ENCODE data around the gene STING1.
"Not testable (repeated sequence)": the region's sequence is repeated elsewhere in the genome, so short reads cannot be mapped to it uniquely, and the experiment has no call there.

Gene STING1

GRCh38 chr5:139482050-139482889 lies at the start of gene STING1:
Gene STING1 (minus strand): TSS chr5:139482758. CDS start chr5:139481704, 1,054 bp downstream.
- DNase-seq, result peak; percentile 84

DNA sequence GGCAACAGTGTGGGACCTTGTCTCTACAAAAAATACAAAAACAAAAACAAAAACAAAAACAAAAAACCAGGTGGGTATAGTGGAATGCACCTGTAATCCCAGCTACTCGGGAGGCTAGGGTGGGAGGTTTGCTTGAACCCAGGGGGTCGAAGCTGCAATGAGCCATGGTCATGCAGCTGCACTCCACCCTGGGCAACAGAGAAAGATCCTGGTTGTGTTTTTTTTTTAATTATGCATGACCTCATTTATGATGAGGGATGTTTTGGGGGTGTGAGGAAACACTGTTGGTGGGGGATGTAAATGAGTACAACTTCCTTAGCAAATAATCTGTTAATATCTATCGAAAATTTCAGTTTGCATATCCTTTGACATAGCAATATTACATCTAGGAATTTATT lies 49.2 kb upstream of the STING1 start:
- DNase-seq, result no peak

DNA sequence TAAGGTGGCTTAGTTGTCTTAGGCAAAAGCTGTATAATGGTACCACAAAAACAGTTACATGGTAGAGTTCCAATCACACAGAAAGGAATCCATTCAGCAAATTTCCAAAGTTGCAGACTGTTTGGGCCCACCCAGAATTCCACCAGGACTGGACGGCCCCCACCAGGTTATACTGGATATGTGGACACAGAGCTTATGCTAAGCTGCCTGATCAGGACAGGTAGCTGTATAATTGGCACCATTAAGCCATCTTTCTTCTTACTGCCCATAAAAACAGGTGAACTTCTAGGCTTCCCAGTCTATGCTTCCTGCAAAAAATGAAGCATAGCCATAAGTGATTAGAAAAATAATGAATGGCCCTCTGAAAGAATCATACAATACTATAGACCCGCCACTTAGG lies 47.5 kb upstream of the STING1 start:
- DNase-seq, result not testable (repeated sequence)

DNA sequence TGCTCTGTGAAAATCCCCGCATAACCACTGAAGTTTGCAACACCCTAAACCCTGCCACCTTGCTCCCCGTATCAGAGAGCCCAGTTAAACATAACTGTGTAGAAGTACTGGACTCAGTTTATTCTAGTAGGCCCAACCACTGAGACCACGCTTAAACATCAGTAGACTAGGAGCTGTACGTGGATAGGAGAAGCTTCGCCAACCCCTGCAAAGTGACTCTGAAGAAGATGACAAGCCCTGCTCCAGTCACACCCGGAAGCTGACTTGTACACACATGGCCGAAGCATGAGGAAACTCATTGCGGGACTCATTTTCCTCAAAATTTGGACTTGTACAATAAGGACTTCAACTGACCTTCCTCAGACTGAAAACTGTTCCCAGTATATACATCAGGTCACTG lies 46.1 kb upstream of the STING1 start:
- not testable (repeated sequence) for DNase-seq

- DNase-seq, result not testable (repeated sequence)
These were observed 45.4 kb upstream of the STING1 start for GRCh38 chr5:139527896-139528467.

DNA sequence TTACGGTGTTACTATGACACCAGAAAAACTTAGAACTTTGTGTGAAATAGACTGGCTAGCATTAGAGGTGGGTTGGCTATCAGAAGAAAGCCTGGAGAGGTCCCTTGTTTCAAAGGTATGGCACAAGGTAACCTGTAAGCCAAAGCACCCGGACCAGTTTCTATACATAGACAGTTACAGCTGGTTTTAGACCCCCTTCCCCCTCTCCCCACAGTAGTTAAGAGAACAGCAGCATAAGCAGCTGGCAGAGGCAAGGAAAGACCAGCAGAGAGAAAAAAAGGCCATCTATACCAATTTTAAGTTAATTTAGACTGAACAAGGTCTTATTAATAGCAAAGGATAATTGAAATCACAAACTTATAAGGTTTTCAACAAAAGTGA lies 44.5 kb upstream of the STING1 start:
- not testable (repeated sequence) for DNase-seq

DNA sequence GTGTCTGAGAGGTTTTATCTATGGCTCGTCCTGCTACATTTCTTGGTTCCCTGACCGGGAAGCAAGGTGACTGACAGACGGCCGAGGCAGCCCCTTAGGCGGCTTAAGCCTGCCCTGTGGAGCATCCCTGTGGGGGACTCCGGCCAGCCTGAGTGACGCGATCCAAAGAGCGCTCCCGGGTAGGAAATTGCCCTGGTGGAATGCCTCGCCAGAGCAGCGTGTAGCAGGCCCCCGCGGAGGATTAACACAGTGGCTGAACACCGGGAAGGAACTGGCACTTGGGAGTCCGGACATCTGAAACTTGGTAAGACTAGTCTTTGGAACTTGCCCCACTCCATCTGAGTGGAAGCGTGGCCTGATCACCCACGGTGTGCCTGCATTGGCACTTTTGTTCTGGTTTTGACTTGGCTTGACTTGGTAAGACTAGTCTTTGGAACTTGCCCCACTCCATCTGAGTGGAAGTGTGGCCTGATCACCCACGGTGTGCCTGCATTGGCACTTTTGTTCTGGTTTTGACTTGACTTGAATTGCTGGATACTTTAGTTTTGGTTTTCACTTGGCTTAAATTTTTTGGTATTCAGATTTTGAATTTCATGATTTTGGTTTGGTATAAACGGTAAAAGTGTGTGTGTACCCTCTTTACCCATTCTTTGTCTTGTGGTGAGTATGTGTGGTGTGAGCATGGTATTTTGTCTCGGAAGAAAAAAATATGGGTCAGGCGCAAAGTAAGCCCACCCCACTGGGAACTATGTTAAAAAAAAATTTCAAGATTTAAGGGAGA lies 43.9 kb upstream of the STING1 start:
- DNase-seq, result not testable (repeated sequence)

GRCh38 chr5:139525586-139526308 lies 43.2 kb upstream of the STING1 start:
- DNase-seq, result not testable (repeated sequence)

- DNase-seq, result no peak
These were observed 42.5 kb upstream of the STING1 start for GRCh38 chr5:139524940-139525585.

- no peak for DNase-seq
These were observed 41.9 kb upstream of the STING1 start for GRCh38 chr5:139524446-139524845.

DNA sequence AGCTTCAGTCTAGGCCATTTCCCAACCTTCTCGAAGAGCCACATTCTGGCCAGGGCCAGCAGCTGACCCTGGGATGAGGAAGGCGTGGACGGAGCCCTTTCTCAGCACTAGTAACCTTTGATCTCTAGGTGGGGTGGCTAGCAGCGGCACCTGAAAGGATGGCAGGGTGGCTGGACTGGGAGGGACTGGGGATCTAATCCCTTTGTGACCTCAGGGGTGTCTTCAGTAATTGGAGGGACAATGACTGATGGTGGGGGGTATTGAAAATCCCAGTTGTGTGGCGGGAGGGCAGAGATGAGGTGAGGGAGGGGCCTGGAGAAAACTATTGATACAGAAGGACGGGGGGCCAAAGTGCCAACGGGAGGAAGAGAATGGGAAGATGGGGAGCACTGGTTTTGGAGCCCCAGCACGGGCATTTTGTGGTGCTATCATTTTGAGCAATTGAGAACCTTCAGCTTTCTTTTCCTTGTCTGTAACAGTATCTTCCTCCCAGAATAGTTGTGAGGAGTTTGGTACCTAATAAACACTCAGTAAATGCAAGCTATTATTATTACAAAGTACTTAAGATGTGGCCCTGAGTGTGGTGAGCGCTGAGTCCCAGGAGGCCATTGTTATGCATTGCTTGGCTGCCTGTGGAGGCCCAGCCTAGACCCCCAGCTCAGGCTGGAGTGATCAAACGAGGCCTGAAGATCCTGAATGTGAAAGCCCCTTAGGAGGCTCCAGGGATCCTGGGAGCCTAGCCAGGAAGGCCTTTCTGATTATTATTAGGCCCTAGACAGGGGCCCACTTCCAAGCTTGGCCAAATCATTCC lies 41.3 kb upstream of the STING1 start:
- no peak for DNase-seq

DNA sequence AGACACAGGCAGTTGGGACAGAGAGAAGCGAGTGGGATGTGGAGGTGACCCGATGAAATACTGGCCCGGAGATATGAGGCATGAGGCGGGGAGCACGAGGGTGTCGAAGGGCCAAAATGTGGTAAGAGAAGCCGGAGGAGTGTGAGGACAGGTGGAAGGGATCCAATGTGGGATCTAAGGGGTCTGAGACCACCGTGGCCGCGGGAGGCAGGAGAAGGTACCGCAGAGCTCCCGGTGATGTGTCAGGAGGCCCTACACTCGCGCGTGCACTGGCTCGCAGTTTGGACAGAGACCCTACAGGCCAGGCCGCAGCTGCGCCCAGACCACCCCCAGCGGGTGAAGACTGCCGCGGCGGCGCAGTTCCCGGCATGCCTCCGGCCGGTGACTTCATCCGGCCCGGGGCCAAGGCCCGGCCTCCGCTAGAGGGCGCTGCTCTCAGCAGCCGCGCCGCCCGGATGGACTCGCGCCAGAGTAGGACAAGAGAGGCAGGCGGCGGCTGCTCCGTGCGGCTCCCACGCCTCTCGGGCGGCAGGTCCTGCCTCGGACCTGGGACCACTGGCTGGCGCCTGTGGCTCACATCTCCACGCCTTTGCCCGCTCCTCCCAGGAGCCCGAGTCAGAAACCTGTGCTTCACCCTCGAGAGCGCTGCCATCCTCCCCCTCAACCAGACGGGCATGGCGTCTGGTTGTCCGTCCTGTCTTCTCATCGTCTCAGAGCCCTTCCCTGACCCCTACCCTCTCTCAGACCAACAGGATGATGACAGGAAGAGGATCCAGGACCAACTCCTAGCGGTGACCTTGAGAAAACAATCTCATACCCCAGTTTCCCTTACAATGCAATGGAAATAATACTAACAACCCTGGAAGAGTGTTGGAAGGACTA lies 35.4 kb upstream of the STING1 start:
- peak; percentile 91 for DNase-seq

- DNase-seq, result no peak
These were observed 31.9 kb upstream of the STING1 start for GRCh38 chr5:139514486-139514856.

DNA sequence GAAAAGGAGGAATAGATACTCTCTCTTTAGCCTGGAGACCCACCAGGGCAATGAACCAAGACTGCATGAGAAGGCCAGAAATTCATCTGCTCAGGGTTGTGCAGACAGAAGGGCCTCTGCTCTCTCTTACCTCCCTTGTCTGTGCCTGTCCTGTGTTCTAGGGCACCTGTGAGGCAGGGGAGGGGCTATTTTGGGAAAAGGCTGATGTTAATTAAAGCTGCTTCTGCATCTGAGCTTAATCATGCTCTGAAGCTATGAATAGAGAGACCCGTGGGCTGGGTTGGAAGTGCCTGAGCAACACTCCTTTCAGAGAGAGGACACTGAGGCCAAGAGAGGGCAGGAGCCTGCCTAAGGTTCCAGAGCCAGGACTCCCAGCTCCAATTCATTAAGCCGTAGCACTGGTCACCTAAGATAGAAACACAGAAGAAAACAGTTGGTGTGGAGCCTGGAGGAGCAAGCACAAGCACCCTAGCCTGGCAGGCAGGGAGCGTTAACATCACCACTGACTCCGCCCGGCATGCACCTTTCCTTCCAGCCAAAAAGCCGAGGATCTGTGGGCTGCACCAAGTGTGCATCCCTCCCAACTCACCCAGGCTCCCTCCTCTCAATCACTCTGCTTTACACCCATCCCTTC lies 31.4 kb upstream of the STING1 start:
- no peak for DNase-seq

DNA sequence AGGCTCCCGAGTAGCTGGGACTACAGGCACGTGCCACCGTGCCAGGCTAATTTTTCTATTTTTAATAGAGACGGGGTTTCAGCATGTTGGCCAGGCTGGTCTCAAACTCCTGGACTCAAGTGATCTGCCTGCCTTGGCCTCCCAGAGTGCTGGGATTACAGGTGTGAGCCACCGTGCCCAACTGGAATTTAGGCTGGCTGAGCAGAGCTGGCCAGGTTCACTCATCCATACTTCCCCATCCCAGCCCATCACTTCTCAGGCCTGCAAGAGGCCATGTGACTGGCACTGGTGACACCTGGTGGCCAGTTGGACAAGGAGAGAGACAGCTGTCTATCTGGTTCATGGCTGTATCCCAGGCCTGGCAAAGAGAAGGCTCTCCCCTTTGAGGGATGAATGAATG lies 30.9 kb upstream of the STING1 start:
- peak; percentile 84 for DNase-seq

DNA sequence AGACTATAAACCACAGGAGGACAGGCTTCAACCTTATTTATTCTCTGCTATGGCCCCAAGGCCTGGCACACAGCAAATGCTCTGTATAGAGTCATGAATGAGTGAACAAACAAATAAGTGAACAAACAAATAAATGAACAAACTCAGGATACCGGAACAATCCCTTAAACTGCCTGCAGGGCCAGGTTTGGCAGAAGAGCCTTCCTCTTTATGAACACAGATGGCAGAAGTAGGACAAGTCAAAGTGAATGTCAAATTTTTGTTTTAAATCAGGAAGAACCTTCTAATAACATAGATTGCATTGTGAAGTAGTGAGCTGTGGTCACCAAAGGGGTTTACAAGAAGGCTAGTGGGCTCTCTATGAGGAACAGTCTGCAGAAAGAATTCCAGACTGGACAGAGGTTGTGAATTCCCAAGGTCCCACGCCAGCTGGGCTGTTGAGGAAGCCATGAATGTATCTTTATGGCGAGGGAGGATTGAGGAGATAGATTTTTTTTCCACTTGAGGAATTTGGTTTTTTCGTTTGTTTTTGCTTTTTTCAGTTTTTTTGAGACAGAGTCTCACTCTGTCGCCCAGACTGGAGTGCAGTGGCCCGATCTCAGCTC lies 30.3 kb upstream of the STING1 start:
- DNase-seq, result no peak

DNA sequence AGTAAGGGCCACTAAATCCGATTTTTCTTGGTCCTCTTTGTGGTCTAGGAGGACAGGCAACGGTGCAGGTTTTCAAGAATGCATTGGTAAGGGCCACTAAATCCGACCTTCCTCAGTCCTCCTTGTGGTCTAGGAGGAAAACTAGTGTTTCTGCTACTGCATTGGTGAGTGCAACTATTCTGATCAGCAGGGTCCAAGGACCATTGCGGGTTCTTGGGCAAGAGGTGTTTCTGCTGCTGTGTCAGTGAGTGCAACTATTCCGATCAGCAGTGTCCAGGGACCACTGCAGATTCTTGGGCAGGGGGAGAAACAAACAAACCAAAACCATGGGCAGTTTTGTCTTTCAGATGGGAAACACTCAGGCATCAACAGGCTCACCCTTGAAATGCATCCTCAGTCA lies 22.2 kb upstream of the STING1 start:
- not testable (repeated sequence) for DNase-seq

GRCh38 chr5:139503879-139504278 lies 21.3 kb upstream of the STING1 start:
- DNase-seq, result not testable (repeated sequence)

GRCh38 chr5:139503036-139503817 lies 20.7 kb upstream of the STING1 start:
- not testable (repeated sequence) for DNase-seq

Measured in CD4-positive, alpha-beta T cell treated with Interleukin-21 for 1 hour (primary cell).